ENCODE data around the gene SENP8. TPM values are rescaled to one million over a fixed set of nuclear protein-coding genes. Genes with fewer than 3 reads are reported as not detected.

The SENP8 gene
- total RNA-seq, 1 experiment from 2014 or later, result 3.7 TPM

DNA sequence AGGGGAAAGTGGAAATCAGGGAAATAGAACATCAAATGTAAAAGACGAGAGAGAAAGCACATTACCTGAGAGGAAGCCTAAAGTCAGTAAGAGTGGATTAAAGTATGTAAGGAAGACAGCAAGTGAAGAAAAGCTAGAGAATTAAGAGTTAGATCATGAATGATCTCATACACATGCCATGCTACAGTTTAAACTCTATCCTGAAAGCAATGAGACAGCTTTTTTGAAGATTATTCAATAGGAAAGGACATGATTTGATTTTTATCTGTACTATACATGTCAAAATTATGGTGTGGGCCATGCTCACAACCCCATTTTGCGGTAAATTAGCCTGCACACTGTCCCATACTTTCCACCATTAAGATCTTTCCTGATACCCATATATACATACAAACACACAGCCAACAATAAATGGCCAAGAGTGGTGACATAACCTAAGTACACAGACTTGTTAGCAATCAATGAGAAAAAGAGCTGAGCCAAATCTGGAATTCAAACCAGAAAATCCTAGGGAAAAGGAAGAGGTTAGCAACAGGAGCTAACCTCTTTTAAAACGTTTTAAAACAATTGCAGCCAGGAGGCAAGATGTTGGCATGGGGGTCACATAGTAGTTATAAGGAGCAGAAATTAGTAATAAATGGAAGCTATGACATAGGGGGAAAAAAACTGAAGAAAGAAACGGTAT is 4.7 kb upstream of the SENP8 start:
- DNase-seq (ENCODE audit: low read depth), result no peak

DNA sequence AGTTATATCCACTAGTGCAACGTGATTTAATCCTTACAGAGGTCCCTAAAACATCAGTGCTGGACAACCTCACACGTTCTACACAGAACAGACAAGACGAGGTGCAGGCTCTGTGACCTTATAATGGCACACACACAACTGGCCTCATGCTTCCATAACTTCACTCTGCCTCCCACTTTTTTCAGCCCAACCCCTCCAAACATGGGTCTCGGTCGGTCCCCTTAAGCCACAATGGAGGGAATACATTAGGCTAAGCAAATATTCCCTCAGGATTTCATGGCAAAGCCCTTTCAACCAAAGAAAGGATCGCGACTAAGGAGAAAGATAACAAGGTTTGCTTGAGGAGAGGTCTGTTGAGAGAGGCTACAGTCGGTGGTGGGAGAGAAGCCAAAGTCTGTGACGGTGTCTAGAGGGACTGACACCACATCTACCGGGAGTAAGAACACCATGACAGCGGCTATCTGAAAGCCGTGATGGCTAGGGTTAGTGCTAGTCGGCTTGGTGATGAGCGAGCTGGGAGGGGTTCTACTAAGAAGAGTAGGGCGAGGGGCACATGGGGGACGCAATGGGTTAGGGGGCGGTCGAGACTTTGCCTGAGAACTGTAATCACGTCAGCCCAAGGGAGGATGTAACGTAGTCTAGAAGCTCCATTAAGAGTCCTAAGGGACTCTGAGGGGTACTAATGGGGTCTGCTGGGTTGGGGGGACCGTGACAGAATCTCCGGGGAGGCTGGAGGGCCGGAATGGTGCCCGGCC is 1.3 kb upstream of the SENP8 start:
- peak; percentile 12 for DNase-seq (ENCODE audit: low read depth)

GRCh38 chr15:72117486-72118016 is 652 bp upstream of the SENP8 start:
- DNase-seq (ENCODE audit: low read depth), result peak; percentile 77

GRCh38 chr15:72124218-72124617 is 6.0 kb downstream of the SENP8 start:
- DNase-seq (ENCODE audit: low read depth), result no peak

- DNase-seq (ENCODE audit: low read depth), result no peak
Observed at GRCh38 chr15:72127724-72128322, 9.6 kb downstream of the SENP8 start.

- DNase-seq (ENCODE audit: low read depth), result no peak
Observed at GRCh38 chr15:72128359-72128758, 10.2 kb downstream of the SENP8 start.

- no peak for DNase-seq (ENCODE audit: low read depth)
Observed at GRCh38 chr15:72130272-72130671, 12.1 kb downstream of the SENP8 start.

- DNase-seq (ENCODE audit: low read depth), result no peak
Observed at GRCh38 chr15:72131922-72132321, 13.7 kb downstream of the SENP8 start.

DNA sequence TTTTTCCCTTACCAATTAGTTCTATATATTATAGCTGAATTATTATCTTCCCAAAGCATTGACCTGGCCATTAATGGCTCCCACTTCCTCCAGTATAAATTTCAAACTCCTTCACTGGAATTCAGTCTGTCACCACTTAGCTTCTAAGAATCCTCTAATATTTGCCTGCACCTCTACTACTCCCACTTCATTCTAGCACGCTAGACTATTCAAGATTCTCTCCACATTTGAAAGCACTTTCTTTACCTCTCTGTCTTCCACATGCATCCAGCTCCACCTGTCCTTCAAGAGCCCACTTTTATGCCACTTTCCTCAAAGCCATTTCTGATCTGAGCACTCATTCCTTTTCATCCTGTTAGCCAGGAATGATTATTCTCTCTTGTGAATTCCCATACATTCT is 15.0 kb downstream of the SENP8 start:
- DNase-seq (ENCODE audit: low read depth), result no peak

DNA sequence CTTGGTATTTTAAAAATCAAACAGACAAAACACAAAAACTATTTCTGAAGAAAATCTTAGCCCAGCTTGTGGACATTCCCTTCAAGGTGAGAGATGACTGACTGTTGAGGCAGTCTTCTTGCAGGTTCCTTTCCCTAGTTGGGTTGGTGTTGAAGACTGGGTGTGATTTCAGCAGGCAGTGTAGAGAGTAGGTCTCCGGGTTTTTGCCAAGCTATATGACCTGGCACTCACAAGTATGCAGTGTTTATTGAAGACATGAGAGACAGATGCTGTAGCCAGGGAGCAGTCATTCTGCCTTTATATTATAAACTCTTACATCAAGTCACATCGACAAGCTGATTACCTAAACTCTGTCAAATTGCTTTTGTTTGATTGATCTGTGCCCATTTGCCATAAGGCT is 17.5 kb downstream of the SENP8 start:
- DNase-seq (ENCODE audit: low read depth), result no peak

DNA sequence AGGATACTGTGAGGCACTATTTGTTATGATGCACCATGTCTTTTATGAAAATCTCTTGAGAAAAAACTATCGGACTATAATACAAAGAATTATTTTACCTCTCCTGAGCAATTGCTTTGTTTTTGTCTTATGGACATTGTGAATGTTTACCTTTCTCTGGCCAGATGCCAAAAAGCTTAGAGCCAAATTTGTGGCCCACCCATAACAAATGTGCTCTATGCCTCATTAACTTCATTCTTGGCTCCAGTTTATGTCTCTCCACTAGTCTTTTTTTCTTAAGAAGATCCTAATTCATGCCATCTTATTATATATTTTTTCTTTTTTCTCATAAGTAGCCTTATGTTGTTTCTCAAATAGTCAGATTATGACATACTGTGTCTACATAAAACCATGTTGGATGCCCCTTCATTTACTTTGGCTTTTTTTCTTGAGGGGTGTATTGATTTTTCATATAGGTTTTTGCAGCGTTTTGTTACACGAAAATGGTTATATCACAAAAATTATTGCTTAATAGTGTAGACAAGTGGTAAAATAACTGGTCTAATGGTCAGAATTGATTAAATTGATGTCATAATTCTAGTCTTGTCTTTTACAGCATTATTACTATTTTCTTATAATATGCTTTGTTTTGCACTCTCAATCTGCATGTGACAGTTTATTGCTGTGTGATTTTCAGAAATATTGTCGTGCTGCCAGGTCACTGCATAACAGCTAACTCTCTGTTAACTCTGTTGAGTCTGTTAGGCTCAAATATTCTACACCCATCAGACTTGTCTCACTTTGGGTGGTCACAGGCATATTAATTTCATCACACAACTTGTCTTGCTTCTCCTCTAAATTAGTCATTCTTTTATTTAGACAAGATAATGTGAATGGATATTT is 18.2 kb downstream of the SENP8 start:
- DNase-seq (ENCODE audit: low read depth), result no peak

- no peak for DNase-seq (ENCODE audit: low read depth)
Observed at GRCh38 chr15:72139667-72140066, 21.5 kb downstream of the SENP8 start.

DNA sequence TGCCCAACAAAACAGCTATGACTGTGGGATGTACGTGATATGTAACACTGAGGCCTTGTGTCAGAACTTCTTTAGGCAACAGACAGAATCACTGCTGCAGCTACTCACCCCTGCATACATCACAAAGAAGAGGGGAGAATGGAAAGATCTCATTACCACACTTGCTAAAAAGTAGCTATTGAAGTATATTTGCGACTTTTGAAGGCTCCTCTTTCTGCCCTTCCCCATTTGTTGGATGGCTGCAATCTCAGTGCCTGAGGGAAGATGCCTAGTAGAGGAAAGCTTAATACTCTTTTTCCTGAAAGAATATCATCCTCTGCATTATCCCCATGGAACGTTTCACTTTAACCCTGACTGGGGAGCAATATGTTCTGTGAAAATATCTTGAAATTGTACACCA is 21.9 kb downstream of the SENP8 start:
- no peak for DNase-seq (ENCODE audit: low read depth)

DNA sequence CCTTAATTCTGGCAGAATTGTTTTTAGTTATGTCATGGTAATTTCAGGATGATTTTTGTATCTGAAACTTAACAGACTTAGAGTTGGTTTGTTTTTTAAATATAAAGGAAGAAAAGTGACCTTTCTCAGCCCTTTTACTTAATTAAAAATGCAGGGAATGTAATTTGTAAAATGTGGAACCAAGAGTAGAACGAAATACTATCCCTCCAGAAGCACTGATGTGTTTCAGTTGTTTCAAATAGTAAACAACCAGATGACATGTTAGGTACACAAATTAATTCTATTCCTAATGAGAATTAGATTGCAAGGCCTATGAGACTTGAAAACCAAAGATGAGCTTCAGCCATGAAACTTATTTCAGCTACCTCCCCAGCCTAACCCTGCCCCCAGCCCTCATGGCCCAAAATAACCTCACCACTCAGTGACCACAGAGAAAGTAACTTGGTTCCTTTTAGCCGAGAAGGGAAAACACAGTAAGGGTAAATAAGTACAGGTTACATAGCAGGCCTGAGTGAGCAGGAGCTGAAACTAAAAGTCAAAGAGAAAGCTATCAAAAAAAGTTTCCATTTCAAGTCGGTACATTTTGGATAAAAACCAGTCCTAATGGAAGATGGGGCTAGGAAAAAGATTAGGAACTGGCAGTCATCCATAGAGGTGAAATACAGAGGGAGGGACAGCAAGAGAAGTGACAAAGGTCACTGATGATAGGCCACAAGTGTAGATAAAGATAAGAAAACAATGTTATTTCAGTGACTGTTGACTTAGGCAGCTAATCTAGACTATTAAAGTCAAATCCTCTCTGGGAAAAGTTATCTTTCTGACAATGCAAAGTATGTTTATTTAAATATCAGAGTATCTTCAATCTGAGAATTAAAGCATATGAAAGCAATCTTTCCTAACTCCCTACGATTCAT is 23.2 kb downstream of the SENP8 start:
- no peak for DNase-seq (ENCODE audit: low read depth)

DNA sequence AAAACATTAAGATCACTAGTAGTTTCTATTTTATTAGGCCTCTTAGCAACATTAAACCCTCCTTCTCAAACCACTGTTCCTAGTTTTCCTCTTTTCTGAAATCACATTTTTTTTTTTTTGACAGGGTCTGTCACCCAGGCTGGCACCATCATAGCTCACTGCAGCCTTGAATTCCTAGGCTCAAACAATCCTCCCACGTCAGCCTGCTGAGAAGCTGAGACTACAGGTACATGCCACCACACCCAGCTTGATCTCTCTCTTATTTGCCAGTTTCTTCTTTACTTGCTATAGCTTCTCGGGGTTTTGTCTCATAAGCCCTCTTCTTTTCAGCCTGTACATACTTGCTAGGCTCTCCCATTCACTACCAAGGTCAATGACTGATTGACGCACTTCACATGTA is 28.0 kb downstream of the SENP8 start:
- no peak for DNase-seq (ENCODE audit: low read depth)

DNA sequence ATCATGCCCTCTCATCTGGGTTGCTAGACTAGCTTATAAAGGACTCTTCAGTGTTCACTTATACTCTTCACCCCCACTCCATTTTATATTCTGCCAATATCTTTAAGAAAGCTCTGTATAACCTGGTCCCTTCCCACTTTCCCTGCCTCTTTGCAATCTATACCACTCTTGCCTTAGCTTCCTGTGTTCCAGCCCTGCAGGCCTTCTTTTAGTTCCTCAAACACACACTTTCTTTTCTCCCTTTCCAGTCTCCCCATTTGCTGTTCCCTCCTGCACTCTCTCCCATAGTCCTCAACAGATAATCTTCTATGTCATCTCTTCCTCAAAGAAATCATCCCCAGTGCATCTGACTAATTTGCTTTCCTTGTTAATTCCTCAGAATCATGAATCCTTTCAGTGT is 28.7 kb downstream of the SENP8 start:
- no peak for DNase-seq (ENCODE audit: low read depth)

DNA sequence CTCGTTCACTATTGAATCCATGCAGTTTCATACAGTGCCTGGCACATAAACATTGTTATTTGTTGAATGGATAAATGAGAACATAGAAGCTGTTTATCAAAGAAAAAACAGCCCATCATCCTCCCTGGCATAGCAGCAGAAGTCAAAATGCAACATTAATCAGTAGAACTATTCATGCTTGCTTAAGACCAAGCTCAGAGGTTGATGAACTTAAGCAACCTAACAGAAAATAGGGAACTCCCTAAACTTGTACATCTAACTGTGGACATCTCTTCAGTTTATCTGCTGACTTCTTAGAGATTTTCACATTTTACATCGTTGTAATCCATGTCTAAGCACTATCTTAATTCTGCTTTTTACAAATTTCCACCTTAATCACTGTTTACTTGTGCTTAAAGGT is 29.2 kb downstream of the SENP8 start:
- DNase-seq (ENCODE audit: low read depth), result no peak

GRCh38 chr15:72153269-72154000 is 35.2 kb downstream of the SENP8 start:
- DNase-seq (ENCODE audit: low read depth), result no peak

DNA sequence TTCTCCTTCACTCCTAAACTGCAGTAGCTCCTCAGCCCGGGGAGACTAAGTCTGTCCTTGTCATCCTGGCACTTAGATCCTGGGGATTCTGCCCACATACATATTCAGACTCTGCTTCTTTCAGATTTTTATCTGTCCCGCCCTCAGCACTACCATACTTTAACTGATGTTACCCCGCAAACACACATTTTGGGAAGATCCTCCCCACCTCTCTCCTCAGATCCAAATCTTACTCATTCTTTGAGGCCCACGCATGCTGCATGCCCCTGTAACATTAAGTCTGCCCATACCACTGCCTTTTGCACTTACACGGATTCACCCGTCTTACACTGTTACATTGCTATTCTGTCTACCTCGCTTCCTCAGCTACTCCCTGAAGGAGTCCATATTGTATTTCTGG is 36.1 kb downstream of the SENP8 start:
- DNase-seq (ENCODE audit: low read depth), result no peak
